SK-N-SH (cell line): ENCODE measurements around the gene DAB1. TPM values are rescaled to one million over a fixed set of nuclear protein-coding genes. Genes with fewer than 3 reads are reported as not detected.

Source experiments
- CTCF ChIA-PET: fragments of 300-600, 350-600 bp; formaldehyde crosslinking; extraction: SDS; loops from one replicate; lab custom pipeline; 2021; lab: Yijun Ruan, JAX
- POLR2A ChIA-PET: fragments of 350-600 bp; sonication (Branson Sonifier 250); formaldehyde crosslinking; extraction: SDS; loops from one replicate; lab custom pipeline; 2020; ENCODE audit warnings: antibody characterized with exemption, inconsistent platforms; lab: Yijun Ruan, JAX
- DNase-seq: peaks from one replicate; pipeline ENCODE4 v3.0.0; 2012
- H2AFZ ChIP-seq: fragments of 200-600 bp; sonication (generic); 2 replicates; pipeline ENCODE4 v1.8.1; 2016; ENCODE audit warnings: antibody characterized with exemption, mild to moderate bottlenecking, low read depth
- H3F3A ChIP-seq: fragments of 200-600 bp; sonication (generic); replicated peaks from 2 replicates; pipeline ENCODE3; 2016; ENCODE audit warnings: antibody characterized with exemption, mild to moderate bottlenecking; ENCODE audit not compliant: insufficient read depth
- H3K27ac ChIP-seq, 2 experiments: fragments of 200-500 bp in 1 of 2; fragments of 200-600 bp in 1 of 2; sonication (Bioruptor generic) in 1 of 2; sonication (generic), shearing (Covaris generic) in 1 of 2; 2 replicates each; pipeline versions ENCODE4 v1.5.1 to v1.6.1; 2014 to 2016; ENCODE audit warnings: low read depth in 2 of 2, inconsistent platforms in 1 of 2, low read length in 1 of 2, mild to moderate bottlenecking in 1 of 2, mixed read lengths in 1 of 2
- H3K27me3 ChIP-seq: fragments of 200-600 bp; sonication (generic), shearing (Covaris generic); 2 replicates; pipeline ENCODE4 v1.6.1; 2016; ENCODE audit warnings: mixed run types; ENCODE audit not compliant: insufficient read depth
- H3K36me3 ChIP-seq, 2 experiments: fragments of 200-500 bp in 1 of 2; fragments of 200-600 bp in 1 of 2; sonication (Bioruptor generic) in 1 of 2; sonication (generic) in 1 of 2; replicated peaks in 1 of 2; 2 replicates each; pipeline versions ENCODE3 to v1.5.1; 2014 to 2016; ENCODE audit warnings: low read length in 1 of 2, mild to moderate bottlenecking in 1 of 2; ENCODE audit not compliant: insufficient read depth in 2 of 2, control insufficient read depth in 1 of 2
- H3K4me1 ChIP-seq, 2 experiments: fragments of 200-500 bp in 1 of 2; fragments of 200-600 bp in 1 of 2; sonication (Bioruptor generic) in 1 of 2; sonication (generic), shearing (Covaris generic) in 1 of 2; 2 replicates each; pipeline versions ENCODE4 v1.5.1 to v1.6.1; 2014 to 2016; ENCODE audit warnings: low read depth in 1 of 2, low read length in 1 of 2, mixed run types in 1 of 2; ENCODE audit not compliant: insufficient read depth in 2 of 2, control insufficient read depth in 1 of 2
- H3K4me2 ChIP-seq: fragments of 200-600 bp; sonication (generic), shearing (Covaris generic); 2 replicates; pipeline ENCODE4 v1.6.1; 2017; ENCODE audit warnings: mixed run types
- H3K4me3 ChIP-seq, 2 experiments: fragments of 200-500 bp in 1 of 2; fragments of 200-600 bp in 1 of 2; sonication (Bioruptor generic) in 1 of 2; sonication (generic), shearing (Covaris generic) in 1 of 2; 2 replicates each; pipeline versions ENCODE4 v1.5.1 to v1.8.1; 2014 to 2016; ENCODE audit warnings: low read depth in 2 of 2, inconsistent platforms in 1 of 2, low read length in 1 of 2, mild to moderate bottlenecking in 1 of 2, mixed read lengths in 1 of 2, moderate library complexity in 1 of 2
- H3K79me2 ChIP-seq: fragments of 200-600 bp; sonication (generic); 2 replicates; pipeline ENCODE4 v1.8.1; 2017; ENCODE audit warnings: mild to moderate bottlenecking; ENCODE audit not compliant: insufficient read depth
- H3K9ac ChIP-seq: fragments of 200-600 bp; sonication (generic); 2 replicates; pipeline ENCODE4 v1.6.1; 2017; ENCODE audit warnings: mixed run types
- H3K9me2 ChIP-seq: fragments of 200-600 bp; sonication (generic); 2 replicates; pipeline ENCODE4 v1.6.1; 2017; ENCODE audit warnings: mixed run types
- H3K9me3 ChIP-seq: fragments of 200-600 bp; sonication (generic); 2 replicates; pipeline ENCODE4 v1.6.1; 2017; ENCODE audit warnings: mixed run types, mild to moderate bottlenecking, moderate library complexity
- H4K20me1 ChIP-seq: fragments of 200-600 bp; sonication (generic); 2 replicates; pipeline ENCODE4 v1.6.1; 2017; ENCODE audit warnings: mild to moderate bottlenecking, mixed run types; ENCODE audit not compliant: insufficient read depth
- ELF1 ChIP-seq: IDR thresholded peaks from 2 replicates; pipeline ENCODE4 v1.4.0; 2012
- EZH2phosphoT487 ChIP-seq: fragments of 200-600 bp; sonication (generic); IDR thresholded peaks from 2 replicates; pipeline ENCODE4 v1.6.1; 2017; ENCODE audit warnings: low read depth, mixed run types, mild to moderate bottlenecking, antibody characterized with exemption, moderate library complexity, borderline replicate concordance
- GATA2 ChIP-seq: sonication (generic); formaldehyde crosslinking; IDR thresholded peaks from 2 replicates; pipeline ENCODE4 v1.5.0; 2020; ENCODE audit warnings: mild to moderate bottlenecking, missing genetic modification reagents
- MEF2A ChIP-seq: IDR thresholded peaks from 2 replicates; pipeline ENCODE4 v1.4.0; 2012; ENCODE audit warnings: low read depth, borderline replicate concordance
- RCOR1 ChIP-seq: fragments of 150-350 bp; IDR thresholded peaks from 2 replicates; pipeline ENCODE4 v1.6.1; 2017; ENCODE audit warnings: antibody characterized with exemption, low read length
- REST ChIP-seq: IDR thresholded peaks from 2 replicates; pipeline ENCODE4 v1.6.1; 2012; ENCODE audit warnings: mild to moderate bottlenecking, low read depth, low read length, moderate library complexity
- TAF1 ChIP-seq: IDR thresholded peaks from 2 replicates; pipeline ENCODE4 v1.6.1; 2012; ENCODE audit warnings: low read depth, mild to moderate bottlenecking, low read length, moderate library complexity, borderline replicate concordance
- YY1 ChIP-seq: IDR thresholded peaks from 2 replicates; pipeline ENCODE4 v1.4.0; 2012; ENCODE audit warnings: low read depth, mild to moderate bottlenecking
- ZBTB33 ChIP-seq: IDR thresholded peaks from 2 replicates; pipeline ENCODE4 v1.4.0; 2012; ENCODE audit warnings: low read depth, borderline replicate concordance
- WGBS: methylation state at CpG from one replicate; pipeline ENCODE4 v1.1.6; 2017; ENCODE audit warnings: low lambda C conversion rate; 5-methylcytosine and 5-hydroxymethylcytosine counted together
- polyA plus RNA-seq, 3 experiments: library from polyadenylated mRNA; depleted of rRNA; stranded (reverse); fragments of >200 nt; gene quantifications; 2 replicates each; pipeline ENCODE4 v1.2.3, GENCODE V29; 2012

Gene DAB1
- polyA plus RNA-seq, 1 of the 3 experiments (the other 2 are of a cell fraction), result 2.9 TPM

- POLR2A ChIA-PET, result no interaction called here
- H3F3A ChIP-seq, result no peaks in the 10 kb centered on the region
Measured at GRCh38 chr1:57015071-57015470, 408.8 kb downstream of the DAB1 start.

More at GRCh38 chr1:57015071-57015470, 408.8 kb downstream of the DAB1 start:
- H2AFZ ChIP-seq, result no peak overlapping the region
- H3K27ac ChIP-seq, result no peak overlapping the region
- 75% methylated on average over 12 of the region's 15 CpGs for WGBS
- H3K9me2 ChIP-seq, result no peaks in the 10 kb centered on the region
- H3K9me3 ChIP-seq, result no peaks in the 10 kb centered on the region
- H4K20me1 ChIP-seq, result no peaks in the 10 kb centered on the region
- H3K4me1 ChIP-seq, result peaks cover 0 to 7% of the 10 kb centered on the region in 2 experiments; a peak in 2 of 4 replicates
- CTCF ChIA-PET, result interaction anchor here (1.3 kb wide), 1 partner anchor 11 kb away, joined by 3 read pairs; no protein-coding TSS in a partner anchor
- H3K27me3 ChIP-seq, result no peaks in the 10 kb centered on the region
- no peak overlapping the region for H3K4me2 ChIP-seq
- TF ChIP-seq ZBTB33 (no peak), TAF1 (no peak), RCOR1 (no peak), MEF2A (no peak), REST (no peak), YY1 (no peak), GATA2 (CRISPR knock-in tag) (no peak), EZH2phosphoT487 (no peak), ELF1 (no peak)
- no peak overlapping the region for H3K9ac ChIP-seq
- no peaks in the 10 kb centered on the region for H3K79me2 ChIP-seq
- peaks cover 0 to 2% of the 10 kb centered on the region in 2 experiments for H3K36me3 ChIP-seq
- no peak overlapping the region for H3K4me3 ChIP-seq
- no peak for DNase-seq
